Activated CD8-positive, alpha-beta memory T cell treated with anti-CD3 and anti-CD28 coated beads, Interleukin-2, amount 50 U/mL, for 24 hours (primary cell): ENCODE measurements around the gene ZNF521.
"Not testable (repeated sequence)": the region's sequence is repeated elsewhere in the genome, so short reads cannot be mapped to it uniquely, and the experiment has no call there.

Experiments
- DNase-seq: peaks from one replicate; pipeline ENCODE4 v3.0.0-alpha.2; 2020; ENCODE audit errors: extremely low read depth

ZNF521 gene

DNA sequence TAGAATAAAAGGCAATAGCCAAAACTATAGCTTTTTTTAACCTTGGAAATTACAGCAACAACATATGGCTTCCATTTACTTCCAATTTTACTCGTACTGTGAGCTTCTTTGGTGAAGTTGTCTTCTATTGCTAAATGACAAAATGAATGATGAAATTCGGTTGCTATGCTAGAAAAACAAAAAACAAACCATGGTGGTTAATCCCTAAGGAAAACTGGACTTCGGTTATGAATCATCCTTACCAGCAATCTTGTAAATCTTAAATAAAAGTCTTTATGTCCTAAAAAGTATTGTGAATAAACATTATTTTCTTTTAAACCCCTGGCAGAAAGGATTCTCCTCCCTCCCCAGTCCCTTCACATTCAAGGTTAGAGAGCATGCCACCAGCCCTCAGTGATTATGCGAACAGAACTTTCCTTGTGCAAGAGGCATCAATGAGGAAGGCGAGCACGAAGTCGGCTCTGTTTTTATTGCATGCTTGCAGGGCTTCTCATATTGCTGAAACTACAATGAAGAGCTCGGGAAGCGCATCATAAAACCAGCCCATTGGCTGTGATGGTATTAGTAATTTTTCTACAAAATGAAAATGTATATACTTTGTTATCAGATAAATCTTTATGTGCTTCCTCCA, 62.9 kb downstream of the ZNF521 start:
- no peak for DNase-seq

DNA sequence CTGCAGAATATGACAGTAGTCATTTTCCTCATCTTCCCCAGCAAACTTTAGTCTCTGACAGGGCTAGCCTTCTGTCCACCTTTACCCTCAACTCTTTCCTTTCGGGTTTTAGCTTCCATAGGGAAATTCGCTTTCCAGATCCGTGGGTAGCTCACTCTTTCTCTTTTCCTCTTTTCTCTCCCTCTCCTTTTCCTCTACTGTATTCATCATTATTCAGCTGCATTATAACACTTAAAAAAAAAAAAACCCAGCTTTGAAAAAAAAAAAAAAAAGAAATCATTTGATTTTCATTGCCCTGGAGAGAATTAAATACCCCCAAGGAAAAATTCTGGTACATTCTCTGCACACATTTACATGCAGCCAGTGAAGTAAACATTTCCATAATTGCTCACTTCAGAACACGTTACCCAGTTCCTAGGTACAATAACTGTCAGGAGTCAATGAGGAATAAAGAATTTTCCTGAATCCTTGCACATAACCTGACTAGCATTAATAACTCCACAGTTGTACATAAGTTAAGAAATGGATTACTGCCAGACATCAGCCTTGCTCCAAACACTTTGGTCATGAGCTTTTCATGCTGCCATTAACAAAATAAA, 63.5 kb downstream of the ZNF521 start:
- no peak for DNase-seq

GRCh38 chr18:25287106-25287505, 64.9 kb downstream of the ZNF521 start:
- DNase-seq = no peak

GRCh38 chr18:25284861-25285550, 67.0 kb downstream of the ZNF521 start:
- DNase-seq = no peak

- no peak for DNase-seq
Measured at GRCh38 chr18:25284281-25284680, 67.7 kb downstream of the ZNF521 start.

- no peak for DNase-seq
Measured at GRCh38 chr18:25283781-25284180, 68.2 kb downstream of the ZNF521 start.

DNA sequence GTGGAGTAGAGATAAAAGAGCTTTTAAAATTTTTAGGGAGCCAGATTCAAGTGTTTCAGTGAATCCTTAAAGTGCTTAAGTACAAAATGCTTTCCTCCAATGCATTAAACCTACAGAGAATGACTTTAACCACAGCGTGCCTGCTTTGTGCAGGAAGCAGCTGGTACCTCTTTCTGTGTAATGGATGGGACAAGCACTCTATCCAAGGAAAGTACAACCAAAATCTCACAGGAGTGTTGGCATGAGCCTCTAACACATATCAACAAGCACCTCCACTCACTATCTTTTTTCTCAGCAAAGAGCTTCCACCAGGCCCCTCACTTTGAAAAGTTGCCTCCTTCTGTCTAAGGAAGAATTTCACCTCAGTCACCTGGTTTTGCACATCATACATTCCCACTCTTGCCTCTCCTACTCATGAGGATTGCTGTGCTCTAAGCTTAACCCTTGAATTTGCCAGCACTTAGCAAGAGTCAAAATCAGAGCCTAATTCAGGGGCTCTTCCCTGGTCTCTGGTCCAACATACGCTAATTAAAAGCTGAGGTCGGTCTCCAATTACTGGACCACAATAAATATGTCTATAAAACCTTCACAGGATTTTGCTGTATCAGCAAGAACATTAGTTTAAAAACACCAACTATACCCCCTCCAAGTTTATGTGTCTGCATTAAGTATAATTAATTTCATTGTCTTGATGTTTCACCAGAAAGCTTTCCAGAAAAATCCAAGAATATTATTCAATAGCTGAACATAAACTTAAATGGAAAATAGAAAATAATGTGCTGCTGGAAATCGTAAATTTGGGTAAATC, 68.9 kb downstream of the ZNF521 start:
- DNase-seq = no peak

DNA sequence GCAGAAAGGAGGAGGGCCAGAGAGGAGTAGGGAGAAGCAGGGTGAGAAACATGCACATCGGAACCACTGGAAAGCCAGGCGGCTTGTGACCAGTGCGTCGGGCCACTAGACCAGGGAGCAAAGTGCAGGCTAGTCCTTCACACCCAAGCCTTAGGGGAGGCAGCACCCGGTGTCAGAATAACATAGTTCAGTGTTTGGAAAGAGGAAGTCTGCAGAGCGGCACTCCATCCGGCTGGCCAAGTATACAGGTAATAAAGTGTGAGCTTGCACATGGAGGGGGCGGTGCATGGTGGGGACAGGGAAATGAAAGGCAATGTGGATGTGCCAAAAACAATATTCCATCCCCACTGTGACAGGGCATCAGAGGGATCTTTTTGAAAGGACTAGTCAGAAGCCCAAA, 69.7 kb downstream of the ZNF521 start:
- DNase-seq = no peak

DNA sequence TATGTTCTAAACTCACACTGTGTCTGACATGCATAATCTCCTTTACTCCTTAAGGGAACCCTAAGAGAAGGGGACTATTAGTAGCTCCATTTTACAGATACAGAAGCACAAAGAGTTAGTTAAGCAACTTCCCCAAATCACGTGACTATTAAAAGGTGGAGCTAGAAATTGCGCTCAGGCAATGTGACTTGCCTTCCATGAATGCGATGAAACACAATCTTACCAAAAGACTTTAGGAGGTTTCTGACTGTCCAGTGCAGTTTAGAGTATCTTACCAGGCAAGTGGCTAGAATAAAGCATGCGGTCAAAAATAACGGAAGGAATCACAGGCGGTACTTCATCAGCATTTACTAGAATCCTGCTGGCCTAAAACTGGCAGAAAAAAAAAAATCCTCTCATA, 70.4 kb downstream of the ZNF521 start:
- DNase-seq = no peak

DNA sequence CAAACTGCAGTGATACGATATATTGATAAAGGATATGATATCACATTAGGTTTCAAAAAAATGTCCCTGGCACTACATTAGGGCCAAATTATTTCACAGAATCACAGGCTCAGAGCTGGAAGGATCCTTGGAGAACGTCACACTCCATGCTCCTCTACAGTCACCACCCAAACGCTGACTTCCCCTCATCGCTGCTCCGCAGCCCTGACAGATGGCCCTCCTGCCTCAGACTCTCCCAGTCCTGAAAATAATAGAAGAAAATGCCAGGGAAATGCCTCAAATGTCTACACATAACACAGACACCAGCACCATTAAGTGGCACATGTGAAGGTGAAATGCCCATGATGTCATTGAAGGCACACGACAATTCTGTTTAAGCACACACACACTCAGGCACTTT, 72.0 kb downstream of the ZNF521 start:
- DNase-seq = no peak

DNA sequence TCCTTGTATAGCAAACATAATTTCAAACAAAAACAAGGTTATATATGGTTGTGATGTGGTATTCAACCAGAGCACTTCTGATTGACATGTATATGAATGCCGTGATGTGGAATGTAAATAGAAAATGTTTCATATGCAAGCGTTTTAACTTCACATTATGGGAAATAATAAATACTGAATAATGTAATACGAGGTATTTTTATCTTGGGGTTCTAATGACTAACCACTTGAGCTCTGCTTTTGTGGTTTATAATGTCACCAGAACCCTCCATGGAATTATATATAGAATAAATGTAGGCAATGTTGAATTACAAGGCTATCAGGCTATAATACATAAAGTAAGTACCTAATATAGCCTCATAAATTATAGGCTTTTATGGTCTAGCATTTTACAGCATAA, 72.4 kb downstream of the ZNF521 start:
- DNase-seq = no peak

DNA sequence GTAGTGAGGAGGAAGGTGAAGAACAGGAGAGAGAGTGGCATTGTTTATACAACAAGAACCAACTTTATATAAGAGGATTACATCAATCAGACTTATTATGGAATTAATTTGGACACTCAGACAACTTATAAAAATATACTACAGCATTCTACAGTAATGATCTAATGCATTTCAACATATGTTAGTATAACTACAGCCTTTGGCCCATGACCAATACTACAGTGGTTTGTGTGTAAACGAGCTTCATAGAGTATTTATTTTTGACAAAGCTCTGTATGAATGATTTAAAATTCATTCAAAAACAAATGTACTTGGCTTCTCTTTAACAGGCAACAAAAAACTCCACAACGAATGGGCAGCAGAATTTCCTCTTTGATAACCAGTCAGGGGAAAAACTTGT, 72.8 kb downstream of the ZNF521 start:
- DNase-seq = no peak

DNA sequence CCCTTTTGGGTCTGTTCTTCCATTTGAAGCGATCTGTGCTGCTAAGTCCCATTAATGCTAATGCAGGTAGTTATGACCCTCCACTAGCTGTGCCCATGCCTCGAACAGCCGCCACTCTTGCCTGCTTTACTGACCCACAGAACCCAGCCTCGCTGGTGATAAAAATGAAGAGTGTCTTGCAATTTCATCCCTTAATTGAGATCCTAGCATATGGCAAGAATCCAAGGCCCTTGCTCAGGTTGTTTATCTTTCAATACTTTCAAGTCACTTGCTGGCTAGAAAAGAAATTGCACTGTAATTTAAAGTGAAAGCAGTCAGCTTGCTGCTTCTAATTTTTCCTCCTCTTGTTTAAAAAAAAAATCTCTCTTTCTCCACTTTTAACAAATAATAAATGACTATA, 73.6 kb downstream of the ZNF521 start:
- DNase-seq = no peak

DNA sequence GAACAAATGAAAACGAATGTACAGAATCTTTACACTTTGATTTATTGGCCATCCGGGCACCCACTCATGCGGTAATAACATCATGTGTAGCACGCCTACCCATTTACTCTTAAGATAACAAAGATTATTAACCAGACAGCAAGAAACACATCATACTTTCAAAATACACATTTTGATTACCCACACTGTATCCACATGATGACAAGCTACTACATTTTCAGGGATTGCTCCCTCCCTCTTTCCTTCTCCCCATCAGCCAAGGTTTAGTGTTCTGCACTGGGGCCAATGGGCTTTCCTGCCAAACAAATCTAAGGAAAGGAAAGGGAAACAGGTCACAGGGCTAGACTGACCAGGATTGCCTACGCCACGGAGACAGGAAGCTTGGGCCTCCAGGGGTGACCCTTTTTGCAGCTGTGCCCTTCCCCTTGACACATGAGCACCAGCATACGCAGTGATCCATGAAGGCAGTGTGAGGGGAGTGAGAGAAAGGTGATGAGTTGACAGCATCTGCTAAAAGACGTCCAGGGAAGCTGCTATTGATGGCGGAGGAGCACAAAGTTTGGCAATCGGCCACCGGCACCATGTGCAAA, 76.5 kb downstream of the ZNF521 start:
- no peak for DNase-seq

GRCh38 chr18:25274926-25275325, 77.0 kb downstream of the ZNF521 start:
- DNase-seq = no peak

DNA sequence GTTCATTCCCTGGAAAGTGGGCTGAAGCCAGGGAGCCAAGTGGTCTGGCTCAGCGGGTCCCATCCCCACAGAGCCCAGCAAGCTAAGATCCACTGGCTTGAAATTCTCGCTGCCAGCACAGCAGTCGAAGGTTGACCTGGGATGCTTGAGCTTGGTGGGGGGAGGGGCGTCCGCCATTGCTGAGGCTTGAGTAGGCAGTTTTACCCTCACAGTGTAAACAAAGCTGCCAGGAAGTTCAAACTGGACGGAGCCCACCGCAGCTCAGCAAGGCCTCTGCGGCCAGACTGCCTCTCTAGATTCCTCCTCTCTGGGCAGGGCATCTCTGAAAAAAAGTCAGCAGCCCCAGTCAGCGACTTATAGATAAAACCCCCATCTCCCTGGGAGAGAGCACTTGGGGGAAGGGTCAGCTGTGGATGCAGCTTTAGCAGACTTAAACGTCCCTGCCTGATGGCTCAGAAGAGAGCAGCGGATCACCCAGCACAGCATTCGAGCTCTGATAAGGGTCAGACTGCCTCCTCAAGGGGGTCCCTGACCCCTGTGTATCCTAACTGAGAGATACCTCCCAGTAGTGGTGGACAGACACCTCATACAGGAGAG, 84.9 kb downstream of the ZNF521 start:
- not testable (repeated sequence) for DNase-seq

DNA sequence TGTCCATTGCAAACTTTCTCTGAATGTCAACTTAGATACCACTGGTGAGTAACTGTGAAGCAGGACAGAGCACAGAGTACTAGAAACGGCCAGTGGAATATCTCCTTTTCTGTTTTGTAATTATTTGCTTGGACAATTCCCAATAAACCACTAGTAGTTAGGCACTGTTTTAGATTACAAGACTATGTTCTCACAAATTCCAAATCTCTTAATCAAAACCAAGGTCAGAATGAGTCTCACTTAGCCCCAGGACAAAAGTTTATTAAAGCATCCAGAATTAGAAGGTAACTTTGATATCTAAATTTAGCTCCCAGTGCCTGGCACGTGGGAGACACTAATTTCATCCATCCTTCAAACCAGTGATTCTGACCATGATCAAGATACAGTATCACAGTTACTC, 89.0 kb downstream of the ZNF521 start:
- DNase-seq = no peak

GRCh38 chr18:25261768-25262167, 90.2 kb downstream of the ZNF521 start:
- DNase-seq = no peak

GRCh38 chr18:25256439-25256838, 95.5 kb downstream of the ZNF521 start:
- DNase-seq = no peak

- DNase-seq = no peak
Measured at GRCh38 chr18:25253779-25254178, 98.2 kb downstream of the ZNF521 start.

DNA sequence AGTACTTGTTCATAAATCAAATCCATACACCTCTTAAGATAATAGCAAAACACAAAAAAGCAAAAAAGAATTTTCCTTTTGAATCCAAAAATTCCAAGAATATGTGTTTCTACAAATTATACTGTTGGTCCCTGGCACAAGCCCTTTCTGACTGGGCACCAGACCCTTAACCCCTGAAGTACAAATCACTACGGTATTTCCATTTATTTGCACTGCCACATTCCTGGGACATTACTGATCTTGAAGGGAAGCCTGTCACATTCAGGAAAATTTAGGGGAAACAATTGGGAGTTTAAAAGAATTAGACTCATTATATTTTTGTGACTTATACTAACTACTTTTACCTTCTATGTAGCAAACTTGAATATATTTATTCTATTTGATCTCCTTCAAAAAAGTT, 98.8 kb downstream of the ZNF521 start:
- DNase-seq = no peak

DNA sequence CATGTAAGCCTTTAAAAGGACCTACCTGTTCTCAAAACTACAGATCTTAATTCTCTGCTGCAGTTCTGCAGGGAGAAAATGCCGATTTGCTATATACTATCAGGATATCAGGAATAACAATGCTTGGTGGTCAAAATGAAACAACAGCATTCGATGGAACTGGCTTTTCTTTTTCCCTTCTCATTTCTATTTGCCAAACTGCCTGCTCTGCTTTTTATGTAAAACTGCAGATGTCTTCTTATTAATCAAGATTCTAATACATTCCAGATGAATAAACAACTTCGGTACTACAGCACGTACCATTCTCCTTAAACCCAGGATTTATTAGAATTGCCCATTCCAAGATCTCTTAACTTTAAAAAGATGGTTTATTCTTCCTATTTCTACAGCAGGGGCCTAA, 100.9 kb downstream of the ZNF521 start:
- DNase-seq = no peak
